Measurements from ENCODE around the gene TPSG1.
"Not testable (repeated sequence)": the region's sequence is repeated elsewhere in the genome, so short reads cannot be mapped to it uniquely, and the experiment has no call there.

The TPSG1 gene

DNA sequence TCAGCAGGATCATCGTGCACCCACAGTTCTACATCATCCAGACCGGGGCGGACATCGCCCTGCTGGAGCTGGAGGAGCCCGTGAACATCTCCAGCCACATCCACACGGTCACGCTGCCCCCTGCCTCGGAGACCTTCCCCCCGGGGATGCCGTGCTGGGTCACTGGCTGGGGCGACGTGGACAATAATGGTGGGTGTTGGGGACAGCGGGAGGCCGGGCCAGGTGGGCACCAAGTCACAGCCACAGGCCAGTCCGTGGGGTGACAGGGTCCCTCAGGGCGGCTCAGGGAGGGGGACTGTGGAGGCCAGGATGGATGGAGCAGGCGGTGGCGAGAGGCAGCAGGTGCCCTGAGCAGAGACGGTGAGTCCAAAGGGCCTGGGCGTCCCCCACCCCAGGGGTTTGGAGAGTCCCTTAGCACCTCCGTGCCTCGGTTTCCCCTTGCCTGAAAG is 31.8 kb upstream of the TPSG1 start:
- DNase-seq (ENCODE audit: low read depth in 2 of 2), result no peak

DNA sequence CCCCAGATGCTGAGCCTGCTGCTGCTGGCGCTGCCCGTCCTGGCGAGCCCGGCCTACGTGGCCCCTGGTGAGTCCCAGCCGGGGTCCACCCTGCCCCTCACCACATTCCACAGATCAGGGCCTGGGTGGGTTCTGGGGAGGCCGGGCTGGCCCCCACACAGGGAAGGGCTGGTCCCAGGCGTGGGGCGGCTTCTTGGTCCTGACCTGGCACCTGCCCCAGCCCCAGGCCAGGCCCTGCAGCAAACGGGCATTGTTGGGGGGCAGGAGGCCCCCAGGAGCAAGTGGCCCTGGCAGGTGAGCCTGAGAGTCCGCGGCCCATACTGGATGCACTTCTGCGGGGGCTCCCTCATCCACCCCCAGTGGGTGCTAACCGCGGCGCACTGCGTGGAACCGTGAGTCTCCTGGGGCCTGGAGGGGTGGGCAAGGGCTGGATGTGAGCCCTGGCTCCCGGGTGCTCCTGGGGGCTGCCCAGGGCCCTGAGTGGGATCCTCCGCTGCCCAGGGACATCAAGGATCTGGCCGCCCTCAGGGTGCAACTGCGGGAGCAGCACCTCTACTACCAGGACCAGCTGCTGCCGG is 31.3 kb upstream of the TPSG1 start:
- DNase-seq (ENCODE audit: low read depth in 2 of 2), result not testable (repeated sequence)

DNA sequence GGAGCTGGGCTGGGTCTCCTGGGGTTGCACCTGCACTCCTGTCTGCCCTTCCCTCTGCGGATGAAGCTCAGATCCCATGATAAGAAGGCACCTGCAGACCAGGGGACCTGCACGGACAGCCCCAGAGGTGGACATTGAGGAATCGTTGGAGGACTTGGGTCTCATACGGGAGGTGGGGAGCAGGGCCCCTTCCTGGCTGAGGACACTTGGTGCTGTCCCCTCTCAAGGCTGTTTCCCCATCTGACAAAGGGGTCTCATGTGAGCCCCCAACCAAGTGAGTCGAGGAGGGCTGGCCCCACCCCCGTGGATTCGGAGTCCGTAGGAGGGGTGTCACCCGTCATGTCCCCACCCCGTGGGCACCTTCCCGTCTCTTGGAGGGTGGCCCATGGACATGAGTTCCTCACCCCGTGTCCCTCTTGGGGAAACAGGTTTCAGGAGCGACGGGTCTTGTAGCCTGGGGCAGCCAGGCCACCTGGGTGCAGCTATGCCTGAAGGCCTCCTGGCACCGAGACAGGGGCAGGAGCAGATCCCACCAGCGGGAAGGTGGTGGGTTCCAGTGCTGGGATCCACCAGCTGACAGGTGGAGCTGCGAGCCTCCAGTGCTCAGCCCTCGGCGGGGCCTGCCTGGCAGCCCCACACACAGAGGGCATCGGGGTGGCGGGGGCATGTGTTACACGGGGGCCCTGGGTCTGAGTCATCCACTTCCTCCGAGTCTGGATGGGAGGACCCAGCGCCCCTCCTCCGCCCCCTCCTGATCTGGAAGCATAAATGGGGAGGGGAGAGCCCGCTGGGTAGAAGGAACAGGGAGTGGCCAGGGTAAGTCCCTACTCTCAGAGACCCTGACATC is 30.4 kb upstream of the TPSG1 start, which contains the start of gene TPSD1:
TPSD1 (plus strand) TSS at position 794 of the 847 bp plus-strand sequence. CDS start 212 bp downstream, outside the sequence.
- not testable (repeated sequence) for DNase-seq (ENCODE audit: low read depth in 2 of 2)

DNA sequence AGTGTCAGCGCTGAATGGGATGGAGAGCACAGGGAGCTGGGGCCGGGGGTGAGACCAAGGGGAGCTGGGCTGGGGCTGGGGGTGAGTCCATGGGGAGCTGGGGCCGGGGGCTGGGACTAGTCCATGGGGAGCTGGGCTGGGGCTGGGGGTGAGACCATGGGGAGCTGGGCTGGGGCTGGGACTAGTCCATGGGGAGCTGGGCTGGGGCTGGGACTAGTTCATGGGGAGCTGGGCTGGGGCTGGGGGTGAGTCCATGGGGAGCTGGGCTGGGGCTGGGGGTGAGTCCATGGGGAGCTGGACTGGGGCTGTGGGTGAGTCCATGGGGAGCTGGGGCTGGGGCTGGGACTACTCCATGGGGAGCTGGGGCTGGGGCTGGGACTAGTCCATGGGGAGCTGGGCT is 29.8 kb upstream of the TPSG1 start:
- not testable (repeated sequence) for DNase-seq (ENCODE audit: low read depth in 2 of 2)

DNA sequence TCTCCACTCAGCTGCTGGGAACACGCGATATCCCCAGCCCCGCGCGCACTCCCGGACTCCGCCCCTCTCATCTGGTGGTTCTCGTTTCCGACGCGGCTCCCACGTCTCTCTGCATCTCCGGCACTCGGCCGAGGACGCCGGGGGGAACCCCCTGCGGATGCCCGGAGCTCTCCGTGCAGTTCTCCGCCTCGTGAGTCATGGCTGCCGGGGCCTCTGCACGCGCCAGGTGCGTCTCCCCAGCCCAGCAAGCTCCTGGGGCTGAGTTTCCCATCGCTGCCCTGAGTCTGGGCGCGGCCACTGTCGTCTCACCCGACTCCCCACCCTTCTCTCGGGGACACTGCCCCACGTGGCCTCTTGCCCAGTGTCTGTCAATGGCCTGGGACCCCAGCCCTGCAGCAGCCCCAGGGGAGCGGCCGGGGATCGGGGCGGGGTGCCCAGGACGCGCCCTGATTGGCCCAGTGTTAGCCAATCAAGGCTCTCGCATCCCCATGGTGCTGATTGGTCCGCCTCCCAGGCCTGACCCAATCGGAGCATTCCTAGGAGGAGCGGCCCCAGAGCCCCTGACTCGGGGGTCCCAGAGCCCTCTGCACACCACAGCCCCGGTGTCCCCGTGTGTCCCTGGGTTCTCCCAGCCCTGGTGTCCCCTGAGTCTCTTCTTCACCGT is 28.8 kb upstream of the TPSG1 start:
- not testable (repeated sequence) for DNase-seq (ENCODE audit: low read depth in 2 of 2)

DNA sequence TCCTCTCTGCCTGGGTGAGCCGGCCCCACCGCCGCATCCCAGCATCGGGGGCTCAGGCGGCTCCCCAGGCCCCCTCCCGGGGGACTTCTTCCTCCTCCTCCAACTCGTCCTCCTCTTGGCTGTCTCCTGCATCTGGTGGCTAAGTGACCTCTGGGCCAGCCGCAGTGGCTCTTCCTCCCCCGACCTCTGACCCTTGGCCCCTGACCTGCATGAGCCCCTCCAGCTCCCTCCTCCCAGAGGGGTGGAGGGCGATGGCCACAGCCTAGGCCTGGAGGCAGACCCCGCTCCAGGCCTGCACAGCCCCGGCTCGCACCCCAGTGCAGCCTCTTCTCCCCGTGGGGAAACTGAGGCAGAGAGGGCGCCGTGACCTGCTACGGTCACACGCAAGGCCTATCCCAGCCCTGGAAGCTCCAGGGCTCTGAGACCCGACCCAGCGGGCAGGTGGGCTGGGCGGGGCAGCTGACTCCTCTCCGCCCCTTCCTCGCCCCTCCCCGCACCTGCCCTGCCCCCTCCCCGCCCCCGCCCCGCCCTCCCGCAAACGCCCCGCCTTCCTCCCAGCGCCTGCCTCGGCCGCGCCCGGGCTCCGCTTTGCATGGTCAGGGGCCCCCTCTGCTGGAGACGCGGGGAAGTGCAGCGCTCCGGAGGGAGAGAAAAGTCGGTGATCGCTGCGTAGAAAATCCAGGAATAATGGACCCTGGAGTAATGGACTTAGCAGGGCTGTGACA is 24.1 kb upstream of the TPSG1 start:
- not testable (repeated sequence) for DNase-seq (ENCODE audit: low read depth in 2 of 2)

DNA sequence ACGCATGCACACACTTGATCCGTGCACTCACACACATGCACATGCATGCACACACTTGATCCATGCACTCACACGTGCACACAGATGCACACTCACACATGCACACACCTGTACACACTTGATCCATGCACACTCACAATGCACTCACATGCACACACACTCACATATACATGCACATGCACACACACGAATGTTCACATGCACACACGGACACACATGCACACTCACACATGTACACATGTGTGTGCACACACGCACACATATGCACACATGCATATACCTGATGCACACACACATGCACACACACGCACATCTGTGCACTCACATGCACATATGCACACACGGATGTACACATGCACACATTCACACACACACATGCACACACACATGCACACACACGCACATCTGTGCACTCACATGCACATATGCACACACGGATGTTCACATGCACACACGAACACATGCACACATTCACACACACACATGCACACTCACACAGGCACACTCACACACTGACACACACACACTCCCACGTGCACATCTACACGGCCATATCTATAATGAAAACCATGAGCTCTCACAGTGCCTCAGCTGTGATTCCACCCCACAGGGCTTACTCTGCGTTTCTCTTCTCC is 23.0 kb upstream of the TPSG1 start:
- DNase-seq (ENCODE audit: low read depth in 2 of 2), result not testable (repeated sequence)

DNA sequence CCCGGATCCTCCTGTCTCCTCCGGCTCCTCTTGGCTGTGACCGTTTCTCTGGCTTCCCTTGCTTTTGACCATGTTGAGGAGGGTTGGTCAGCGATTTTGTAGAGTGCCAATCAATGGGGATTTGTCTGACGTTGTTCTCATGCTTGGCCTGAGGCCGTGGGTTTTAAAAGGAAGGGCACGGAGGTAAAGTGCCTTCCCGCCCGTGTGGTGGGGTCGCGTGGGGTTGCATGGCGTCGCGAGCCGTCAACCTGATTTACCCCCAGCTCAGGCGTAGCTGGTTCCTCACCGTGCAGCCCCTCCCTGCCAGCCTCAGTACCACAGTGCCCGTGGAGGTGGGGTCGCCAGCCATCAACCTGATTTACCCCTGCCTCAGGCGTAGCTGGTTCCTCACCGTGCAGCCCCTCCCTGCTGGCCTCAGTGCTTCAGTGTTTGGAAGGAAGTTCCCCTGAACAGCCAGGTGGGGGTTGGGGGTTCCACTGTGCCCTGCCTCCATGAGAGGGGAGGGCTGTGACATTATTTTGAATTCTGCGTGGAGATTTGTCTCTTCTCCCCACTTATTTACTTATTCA is 20.5 kb upstream of the TPSG1 start:
- DNase-seq (ENCODE audit: low read depth in 2 of 2), result no peak

DNA sequence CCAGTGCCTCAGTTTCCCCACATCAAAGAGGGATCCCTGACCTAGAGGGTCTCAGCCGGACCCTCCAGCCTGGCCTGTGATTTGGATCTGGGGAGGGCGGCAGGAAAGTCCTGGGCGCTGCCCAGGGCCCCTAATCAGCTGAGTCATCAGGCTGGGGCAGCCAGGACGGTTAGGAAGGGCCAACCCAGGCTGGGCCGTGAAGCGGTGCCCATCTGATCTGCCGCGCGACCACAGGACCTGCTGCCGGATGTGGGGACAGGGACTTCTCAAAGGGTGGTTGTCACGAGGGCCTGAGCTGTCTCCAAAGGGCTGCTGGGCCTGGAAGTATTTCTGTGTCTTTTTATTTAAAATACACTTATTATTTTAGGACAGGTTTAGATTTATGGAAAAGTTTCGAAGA is 19.8 kb upstream of the TPSG1 start:
- no peak for DNase-seq (ENCODE audit: low read depth in 2 of 2)

DNA sequence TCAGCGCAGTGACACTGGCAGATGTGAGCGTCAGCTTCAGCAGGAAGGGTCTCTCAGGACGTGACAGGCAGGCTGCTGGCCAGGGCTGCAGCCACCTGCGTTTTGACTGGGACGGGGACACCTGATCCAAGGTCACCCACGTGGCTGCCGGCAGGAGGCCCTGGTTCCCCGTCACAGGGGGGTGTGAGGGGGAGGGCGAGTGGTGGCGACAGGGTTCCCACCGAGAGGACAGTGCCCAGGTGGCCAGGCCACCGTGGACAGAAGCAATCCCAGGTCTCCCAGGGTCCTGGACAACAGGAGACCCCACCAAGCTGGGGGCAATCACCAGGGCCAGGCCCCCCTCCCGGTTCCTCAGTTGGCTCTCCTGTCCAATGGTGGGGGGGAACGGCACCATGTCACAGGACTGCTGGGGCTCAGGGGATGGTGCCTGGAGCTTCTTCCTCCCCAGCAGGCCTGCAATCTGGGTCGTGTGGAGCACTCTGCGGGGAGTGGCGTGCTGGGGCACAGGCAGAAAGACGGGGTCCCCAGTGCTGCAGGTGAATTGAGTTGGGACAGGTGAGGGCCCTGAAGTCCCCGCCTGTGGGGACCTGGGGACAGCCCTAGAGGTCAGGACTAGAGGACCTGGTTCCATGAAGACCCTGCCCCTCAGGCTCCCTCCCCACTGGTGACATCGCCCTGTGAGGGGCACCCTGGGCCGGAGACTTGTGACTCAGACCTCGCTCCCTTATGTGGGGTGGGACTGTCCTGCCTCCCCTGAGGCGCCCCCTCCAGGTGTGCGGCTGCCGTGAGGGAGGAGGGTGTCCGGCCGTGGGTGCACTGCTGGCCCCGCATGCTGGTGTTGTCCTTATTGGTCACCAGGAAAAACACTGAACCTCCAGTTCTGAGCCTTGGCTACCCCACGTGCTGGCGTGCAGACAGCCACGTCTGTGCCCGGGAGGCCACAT is 19.1 kb upstream of the TPSG1 start:
- DNase-seq (ENCODE audit: low read depth in 2 of 2), result not testable (repeated sequence)

DNA sequence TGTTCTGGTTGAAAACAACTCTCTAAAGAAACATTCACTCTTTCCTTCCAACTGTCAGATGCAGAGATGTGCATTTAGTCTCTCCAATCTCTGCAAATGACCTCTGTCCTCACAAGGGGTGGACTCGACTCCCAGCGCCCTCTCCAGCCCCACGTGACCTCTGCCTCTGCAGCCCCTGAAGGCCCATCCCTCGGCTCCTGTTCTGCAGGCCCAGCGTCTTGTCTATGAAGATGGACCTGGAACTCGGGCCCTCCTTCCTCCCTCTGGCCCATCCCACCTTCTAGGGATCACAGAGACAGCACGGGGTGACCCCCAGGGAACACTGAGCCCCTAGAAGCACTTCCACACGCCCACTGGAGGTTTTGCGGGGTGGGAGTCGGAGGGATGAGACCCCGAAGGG is 18.3 kb upstream of the TPSG1 start:
- DNase-seq (ENCODE audit: low read depth in 2 of 2), result not testable (repeated sequence)

DNA sequence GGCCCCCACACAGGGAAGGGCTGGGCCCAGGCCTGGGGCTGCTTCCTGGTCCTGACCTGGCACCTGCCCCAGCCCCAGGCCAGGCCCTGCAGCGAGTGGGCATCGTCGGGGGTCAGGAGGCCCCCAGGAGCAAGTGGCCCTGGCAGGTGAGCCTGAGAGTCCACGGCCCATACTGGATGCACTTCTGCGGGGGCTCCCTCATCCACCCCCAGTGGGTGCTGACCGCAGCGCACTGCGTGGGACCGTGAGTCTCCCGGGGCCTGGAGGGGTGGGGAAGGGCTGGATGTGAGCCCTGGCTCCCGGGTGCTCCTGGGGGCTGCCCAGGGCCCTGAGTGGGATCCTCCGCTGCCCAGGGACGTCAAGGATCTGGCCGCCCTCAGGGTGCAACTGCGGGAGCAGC is 16.0 kb upstream of the TPSG1 start:
- not testable (repeated sequence) for DNase-seq (ENCODE audit: low read depth in 2 of 2)

DNA sequence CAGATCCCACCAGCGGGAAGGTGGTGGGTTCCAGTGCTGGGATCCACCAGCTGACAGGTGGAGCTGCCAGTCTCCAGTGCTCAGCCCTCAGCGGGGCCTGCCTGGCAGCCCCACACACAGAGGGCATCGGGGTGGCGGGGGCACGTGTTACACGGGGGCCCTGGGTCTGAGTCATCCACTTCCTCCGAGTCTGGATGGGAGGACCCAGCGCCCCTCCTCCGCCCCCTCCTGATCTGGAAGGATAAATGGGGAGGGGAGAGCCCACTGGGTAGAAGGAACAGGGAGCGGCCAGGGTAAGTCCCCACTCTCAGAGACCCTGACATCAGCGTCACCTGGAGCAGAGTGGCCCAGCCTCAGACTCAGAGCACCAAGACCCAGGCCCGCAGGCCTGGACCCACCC is 15.4 kb upstream of the TPSG1 start, which contains the start of gene TPSAB1:
TPSAB1 (plus strand) TSS at position 270 of the 400 bp plus-strand sequence. CDS start 234 bp downstream, outside the sequence.
- DNase-seq (ENCODE audit: low read depth in 2 of 2), result not testable (repeated sequence)

DNA sequence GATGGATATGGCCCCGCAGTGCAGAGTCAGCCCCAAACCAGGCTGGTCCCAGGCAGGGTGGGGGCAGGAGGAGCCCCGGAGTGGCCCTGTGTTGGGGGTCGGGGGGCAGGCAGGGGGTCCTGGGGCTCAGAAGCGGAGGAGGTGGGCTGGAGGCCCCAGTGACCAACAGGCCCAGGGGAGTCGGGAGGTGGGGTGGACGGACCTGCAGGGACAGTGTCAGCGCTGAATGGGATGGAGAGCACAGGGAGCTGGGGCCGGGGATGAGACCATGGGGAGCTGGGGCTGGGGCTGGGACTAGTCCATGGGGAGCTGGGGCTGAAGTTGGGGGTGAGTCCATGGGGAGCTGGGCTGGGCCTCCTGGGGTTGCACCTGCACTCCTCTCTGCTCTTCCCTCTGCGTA is 14.5 kb upstream of the TPSG1 start:
- not testable (repeated sequence) for DNase-seq (ENCODE audit: low read depth in 2 of 2)

DNA sequence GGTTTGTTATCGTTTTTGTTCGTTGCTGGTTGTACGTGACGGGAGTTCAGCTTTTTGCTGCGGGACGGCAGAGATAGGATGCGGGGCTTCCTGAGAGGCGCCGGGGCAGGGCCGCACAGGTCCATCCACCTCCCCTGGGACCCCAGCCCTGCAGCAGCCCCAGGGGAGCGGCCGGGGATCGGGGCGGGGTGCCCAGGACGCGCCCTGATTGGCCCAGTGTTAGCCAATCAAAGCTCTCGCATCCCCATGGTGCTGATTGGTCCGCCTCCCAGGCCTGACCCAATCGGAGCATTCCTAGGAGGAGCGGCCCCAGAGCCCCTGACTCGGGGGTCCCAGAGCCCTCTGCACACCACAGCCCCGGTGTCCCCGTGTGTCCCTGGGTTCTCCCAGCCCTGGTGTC is 13.8 kb upstream of the TPSG1 start:
- DNase-seq (ENCODE audit: low read depth in 2 of 2), result not testable (repeated sequence)

DNA sequence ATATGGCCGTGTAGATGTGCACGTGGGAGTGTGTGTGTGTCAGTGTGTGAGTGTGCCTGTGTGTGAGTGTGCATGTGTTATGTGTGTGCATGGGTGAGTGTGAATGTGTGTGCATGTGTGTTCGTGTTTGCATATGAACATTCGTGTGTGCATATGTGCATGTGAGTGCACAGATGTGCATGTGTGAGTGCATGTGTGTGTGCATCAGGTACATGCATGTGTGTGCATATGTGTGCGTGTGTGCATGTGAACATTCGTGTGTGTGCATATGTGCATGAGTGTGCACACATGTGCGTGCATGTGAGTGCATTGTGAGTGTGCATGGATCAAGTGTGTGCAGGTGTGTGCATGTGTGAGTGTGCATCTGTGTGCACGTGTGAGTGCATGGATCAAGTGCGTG is 12.9 kb upstream of the TPSG1 start:
- no peak for DNase-seq (ENCODE audit: low read depth in 2 of 2)

DNA sequence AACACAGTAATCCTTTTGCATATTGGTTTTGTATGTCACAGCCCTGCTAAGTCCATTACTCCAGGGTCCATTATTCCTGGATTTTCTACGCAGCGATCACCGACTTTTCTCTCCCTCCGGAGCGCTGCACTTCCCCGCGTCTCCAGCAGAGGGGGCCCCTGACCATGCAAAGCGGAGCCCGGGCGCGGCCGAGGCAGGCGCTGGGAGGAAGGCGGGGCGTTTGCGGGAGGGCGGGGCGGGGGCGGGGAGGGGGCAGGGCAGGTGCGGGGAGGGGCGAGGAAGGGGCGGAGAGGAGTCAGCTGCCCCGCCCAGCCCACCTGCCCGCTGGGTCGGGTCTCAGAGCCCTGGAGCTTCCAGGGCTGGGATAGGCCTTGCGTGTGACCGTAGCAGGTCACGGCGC is 11.6 kb upstream of the TPSG1 start:
- DNase-seq (ENCODE audit: low read depth in 2 of 2), result not testable (repeated sequence)

DNA sequence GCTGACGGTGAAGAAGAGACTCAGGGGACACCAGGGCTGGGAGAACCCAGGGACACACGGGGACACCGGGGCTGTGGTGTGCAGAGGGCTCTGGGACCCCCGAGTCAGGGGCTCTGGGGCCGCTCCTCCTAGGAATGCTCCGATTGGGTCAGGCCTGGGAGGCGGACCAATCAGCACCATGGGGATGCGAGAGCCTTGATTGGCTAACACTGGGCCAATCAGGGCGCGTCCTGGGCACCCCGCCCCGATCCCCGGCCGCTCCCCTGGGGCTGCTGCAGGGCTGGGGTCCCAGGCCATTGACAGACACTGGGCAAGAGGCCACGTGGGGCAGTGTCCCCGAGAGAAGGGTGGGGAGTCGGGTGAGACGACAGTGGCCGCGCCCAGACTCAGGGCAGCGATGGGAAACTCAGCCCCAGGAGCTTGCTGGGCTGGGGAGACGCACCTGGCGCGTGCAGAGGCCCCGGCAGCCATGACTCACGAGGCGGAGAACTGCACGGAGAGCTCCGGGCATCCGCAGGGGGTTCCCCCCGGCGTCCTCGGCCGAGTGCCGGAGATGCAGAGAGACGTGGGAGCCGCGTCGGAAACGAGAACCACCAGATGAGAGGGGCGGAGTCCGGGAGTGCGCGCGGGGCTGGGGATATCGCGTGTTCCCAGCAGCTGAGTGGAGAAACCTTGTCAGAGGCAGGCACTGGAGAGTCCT is 7.1 kb upstream of the TPSG1 start:
- DNase-seq (ENCODE audit: low read depth in 2 of 2), result not testable (repeated sequence)

DNA sequence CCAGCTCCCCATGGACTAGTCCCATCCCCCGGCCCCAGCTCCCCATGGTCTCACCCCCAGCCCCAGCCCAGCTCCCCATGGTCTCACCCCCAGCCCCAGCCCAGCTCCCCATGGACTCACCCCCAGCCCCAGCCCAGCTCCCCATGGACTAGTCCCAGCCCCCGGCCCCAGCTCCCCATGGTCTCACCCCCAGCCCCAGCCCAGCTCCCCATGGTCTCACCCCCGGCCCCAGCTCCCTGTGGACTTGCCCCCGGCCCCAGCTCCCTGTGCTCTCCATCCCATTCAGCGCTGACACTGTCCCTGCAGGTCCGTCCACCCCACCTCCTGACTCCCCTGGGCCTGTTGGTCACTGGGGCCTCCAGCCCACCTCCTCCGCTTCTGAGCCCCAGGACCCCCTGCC is 6.2 kb upstream of the TPSG1 start:
- not testable (repeated sequence) for DNase-seq (ENCODE audit: low read depth in 2 of 2)
